Measurements from ENCODE around the gene SGTA. TPM values are rescaled to one million over a fixed set of nuclear protein-coding genes. Genes with fewer than 3 reads are reported as not detected.
"Not testable (repeated sequence)": the region's sequence is repeated elsewhere in the genome, so short reads cannot be mapped to it uniquely, and the experiment has no call there.

SGTA gene
- total RNA-seq, 1 donor from 2014 or later: 56.6 TPM

GRCh38 chr19:2721570-2722540, 61.2 kb downstream of the SGTA start:
- ATAC-seq (ENCODE audit: poor library complexity): no peak
- DNase-seq: no peak
- intact Hi-C loops (cut with DNase I): no loop called here

DNA sequence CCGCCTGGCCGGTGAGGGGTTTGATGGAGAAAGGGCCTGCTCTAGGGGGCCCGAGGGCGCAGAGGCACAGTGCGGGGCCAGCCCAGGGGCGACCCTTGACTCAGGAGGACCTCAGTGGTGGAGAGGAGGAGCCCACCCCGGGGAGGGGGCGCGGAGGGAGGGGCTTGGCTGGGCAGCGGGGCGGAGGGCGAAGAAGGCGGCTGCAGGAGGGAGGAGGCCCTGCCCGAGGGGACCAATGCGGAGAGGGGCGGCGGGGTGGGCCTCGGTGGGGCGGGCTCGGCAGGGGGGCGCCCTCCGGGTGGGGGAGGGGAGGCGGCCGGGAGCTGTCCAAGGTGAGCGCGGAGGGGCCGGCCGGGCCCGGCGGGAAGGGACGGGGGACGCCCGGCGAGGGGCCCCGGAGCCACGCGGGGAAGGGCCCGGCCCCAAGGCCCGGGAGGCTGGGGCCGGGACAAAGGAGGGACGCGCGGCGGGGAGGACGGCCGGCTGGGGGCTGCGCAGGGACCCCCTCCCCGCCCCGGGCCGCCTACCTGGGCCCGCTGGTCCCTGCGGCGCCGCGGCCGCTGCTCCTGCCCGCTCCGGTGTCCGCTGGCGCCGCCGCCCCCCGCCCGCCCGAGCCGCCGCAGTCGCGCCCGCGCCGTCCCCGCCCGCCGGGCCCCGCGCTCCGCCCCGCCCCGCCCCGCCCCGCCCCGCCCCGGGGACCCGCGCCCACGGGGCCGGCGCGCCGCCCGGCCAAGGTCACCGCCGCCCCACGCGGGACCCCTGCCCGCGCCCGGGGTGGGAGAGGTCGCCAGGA, 62.1 kb downstream of the SGTA start, which contains the start of gene DIRAS1:
Gene DIRAS1, minus strand, starts transcription at position 596 of the 793 bp plus-strand sequence. CDS start 3,566 bp downstream, outside the sequence.
- ATAC-seq (ENCODE audit: poor library complexity) (peak; percentile 12), DNase-seq (no peak)
- intact Hi-C loops (cut with DNase I): no loop called here

DNA sequence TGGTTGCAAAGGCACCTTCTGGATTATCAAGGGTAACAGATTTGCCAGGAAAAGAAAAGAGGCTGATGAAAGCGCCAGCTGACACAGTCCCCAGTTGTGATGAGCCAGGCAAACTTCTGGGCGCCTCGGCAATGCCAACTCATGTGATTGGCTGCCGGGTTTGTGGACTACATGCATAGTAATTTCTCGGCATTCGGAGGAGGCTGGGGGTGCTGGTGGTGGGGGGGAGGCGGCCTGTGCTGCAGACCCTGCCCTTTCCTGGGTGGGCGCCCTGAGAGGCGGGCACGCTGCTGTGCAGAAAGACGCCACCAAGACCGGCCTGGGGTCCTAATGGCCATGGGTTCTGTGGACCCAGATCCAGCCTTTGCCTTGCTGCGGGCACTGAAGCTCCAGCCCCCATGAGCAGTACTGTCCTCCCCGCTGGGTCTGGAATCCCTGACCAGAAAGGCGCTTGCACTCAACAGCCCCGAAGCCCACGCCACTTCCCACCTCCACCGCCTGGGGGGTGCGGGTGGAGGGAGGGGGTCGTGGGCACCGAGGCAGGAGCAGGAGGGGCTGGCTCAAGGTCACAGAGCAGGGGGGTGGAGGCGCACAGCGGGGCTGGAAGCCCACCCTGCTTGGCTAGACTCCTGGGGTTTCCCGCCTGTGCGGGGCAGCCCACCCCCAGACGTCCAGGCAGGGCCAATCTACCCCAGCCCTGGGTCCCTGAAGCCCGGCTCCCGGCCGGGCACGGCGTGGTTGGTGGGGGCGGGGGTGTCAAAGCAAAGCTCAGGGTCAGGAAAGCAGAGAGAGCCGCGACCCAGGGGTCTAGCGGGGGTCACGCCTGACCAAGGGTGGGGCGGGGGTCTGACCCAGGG, 62.9 kb downstream of the SGTA start:
- DNase-seq (peak; percentile 72), ATAC-seq (ENCODE audit: poor library complexity) (peak; percentile 56)
- intact Hi-C loops (cut with DNase I): no loop called here

GRCh38 chr19:2719232-2719735, 63.8 kb downstream of the SGTA start:
- DNase-seq (no peak), ATAC-seq (ENCODE audit: poor library complexity) (no peak)
- intact Hi-C loops (cut with DNase I): no loop called here

DNA sequence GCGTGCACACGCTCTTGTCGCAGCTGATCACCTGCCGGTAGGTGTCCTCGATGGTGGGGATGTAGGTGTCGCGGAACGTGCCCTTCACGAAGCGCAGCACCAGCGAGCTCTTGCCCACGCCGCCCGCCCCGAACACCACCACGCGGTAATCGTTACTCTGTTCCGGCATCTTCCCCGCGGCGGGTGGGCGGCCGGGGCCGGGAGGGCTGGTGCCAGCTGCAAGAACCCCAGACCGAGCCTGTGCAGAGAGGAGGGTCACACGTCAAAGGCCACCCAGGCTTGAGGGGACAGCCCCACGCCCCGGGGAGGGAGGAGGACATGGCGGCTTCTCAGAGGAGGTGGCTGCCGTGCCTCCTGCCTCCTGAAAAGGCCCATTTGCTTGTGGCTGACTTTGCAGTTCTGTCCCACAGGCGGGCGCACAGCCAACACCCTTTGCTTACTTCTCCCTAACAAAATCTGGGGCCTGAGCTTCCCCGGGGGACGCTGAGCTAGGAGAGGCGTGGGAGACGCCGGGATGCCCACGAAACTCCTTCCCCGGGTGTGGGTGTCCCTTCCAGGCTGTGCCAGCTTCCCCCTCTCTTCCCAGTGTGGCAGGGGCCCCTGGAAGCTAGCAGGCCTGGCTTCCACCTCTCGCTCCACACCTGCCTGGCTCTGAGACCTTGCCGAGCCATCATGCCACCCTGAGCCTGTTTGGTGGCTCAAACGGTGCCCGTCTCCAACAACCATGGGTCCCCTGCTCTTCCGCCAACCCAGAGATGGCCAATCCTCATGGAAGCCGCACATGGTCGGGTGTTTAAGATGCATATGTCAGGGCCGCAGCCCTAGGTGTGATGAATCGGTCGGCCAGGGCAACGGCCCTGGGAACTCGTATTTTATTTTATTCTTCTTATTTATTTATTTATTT, 65.2 kb downstream of the SGTA start:
- intact Hi-C loops (cut with DNase I): no loop called here
- no peak for DNase-seq

DNA sequence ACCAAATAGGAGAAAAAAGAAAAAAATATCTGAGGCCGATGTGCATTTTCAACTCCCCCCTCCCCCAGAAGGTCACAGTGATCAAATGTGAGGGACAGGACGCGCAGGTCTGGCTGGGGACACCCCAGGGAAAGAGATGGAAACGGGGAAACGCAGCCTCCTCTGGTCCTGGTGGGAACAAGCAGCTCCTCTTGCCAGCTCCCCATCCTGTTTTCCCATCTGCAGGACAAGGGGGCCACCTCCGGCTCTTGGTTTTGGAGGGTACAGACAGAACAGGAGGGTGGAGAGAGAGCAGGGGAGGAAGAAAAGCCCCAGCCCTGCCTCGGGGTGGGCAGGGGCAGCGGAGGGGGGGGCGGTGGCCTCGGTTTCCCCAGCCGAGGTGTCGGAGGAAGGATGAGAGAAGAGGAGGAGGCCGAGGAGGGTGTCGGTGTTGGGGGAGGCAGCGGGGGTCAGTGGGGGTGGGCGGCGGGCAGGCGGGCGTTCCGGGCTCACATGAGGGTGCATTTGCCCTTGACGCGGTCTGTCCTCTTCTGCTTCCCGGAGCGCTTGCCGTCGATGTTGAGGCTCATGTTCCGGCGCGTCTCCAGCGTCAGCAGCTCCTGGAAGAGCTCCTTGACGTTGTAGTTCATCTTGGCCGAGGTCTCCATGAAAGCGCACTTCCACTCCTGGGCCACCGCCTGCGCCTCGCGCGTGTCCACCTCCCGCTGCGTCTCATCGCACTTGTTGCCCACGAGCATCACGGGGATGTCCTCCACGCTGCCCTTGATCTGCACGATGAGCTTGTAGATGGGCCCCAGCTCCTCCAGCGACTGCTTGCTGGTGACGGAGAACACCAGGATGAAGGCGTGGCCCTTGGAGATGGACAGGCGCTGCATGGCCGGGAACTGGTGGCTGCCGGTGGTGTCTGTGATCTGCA, 66.1 kb downstream of the SGTA start:
- DNase-seq: no peak
- no peak for ATAC-seq (ENCODE audit: poor library complexity)
- intact Hi-C loops (cut with DNase I): no loop called here

More for the DNA sequence above, 65.2 kb downstream of the SGTA start:
- ATAC-seq (ENCODE audit: poor library complexity): no peak

DNA sequence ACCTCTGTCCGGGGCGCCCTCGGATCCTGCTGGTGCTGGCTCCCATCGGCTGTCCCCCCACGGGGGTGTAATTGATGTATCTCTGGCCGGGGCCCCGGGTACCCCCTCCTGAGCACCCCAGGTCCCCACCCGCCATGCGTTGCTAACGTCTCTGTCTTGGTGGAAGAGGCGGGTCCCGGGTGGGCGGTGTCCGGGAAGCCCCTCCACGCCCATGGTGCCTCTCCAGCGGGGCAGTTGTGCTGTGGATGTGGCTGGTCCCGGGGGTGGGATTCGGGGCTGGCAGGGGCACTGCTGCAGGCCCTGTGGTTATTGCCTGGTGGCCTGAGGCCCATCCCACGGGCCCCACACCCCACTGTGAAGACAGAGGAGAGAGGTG, 66.8 kb downstream of the SGTA start:
- intact Hi-C loops (cut with DNase I): no loop called here
- DNase-seq: no peak
- no peak for ATAC-seq (ENCODE audit: poor library complexity)

GRCh38 chr19:2715470-2716274, 67.4 kb downstream of the SGTA start:
- ATAC-seq (ENCODE audit: poor library complexity) (no peak), DNase-seq (no peak)
- intact Hi-C loops (cut with DNase I): no loop called here

DNA sequence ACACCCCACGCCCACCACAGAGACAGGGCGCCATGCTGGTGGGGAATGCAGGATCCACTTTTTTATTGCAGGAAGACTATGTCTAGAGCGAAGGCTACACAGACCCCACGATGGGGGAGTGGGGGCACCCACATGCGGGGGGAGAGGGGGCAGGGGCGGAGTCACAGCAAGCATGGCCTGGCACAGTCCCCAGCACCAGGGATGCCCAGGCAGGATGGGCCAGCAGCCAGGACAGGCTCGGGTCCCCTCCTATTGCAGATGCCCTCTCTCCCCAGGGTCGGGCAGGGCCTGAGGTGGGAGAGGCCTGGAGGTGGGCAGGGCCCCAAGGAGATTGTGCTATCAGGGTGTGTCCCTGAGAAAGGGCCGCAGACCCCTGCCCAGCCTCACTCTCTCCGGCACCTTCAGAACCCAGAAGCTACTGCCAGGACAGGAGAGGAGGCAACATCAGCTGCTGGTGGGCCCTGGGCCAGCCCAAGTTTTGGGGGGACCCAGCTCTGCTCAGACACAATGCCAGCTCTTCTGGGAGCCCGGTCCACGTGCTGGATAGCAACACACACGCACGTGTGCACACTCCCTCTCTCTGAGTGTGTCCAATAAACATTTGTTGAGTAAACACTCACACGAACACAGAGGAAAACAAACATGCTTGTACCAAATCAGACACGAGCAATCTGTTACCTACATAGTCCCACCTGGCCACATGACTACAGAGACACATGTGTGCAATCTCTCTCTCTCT, 68.4 kb downstream of the SGTA start:
- DNase-seq (no peak), ATAC-seq (ENCODE audit: poor library complexity) (peak; percentile 5)
- intact Hi-C loops (cut with DNase I): no loop called here

GRCh38 chr19:2714102-2714501, 69.0 kb downstream of the SGTA start:
- intact Hi-C loops (cut with DNase I); DNase-seq; ATAC-seq (ENCODE audit: poor library complexity): not testable (repeated sequence)

DNA sequence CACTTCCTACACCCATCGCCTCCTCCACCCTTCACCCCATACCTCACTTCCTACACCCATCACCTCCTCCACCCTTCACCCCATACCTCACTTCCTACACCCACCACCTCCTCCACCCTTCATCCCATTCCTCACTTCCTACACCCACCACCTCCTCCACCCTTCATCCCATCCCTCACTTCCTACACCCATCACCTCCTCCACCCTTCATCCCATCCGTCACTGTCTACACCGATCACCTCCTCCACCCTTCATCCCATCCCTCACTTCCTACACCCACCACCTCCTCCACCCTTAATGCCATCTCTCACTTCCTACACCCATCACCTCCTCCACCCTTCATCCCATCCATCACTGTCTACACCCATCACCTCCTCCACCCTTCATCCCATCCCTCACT, 69.9 kb downstream of the SGTA start:
- ATAC-seq (ENCODE audit: poor library complexity); intact Hi-C loops (cut with DNase I); DNase-seq: not testable (repeated sequence)

DNA sequence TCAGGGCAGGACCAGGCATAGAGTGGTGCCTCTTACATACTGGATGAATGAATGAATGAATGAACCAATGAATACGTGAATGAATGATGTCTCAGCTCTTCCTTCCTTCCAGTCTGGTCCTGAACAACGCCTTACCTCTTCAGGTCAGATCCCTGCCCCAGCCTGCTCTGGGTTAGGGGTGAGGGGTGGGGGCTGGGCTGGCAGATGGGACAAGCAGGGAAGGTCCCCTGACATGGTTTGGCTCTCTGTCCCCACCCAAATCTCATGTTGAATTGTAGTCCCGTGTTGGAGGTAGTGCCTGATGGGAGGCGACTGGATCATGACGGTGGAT, 71.2 kb downstream of the SGTA start:
- intact Hi-C loops (cut with DNase I): no loop called here
- DNase-seq (no peak), ATAC-seq (ENCODE audit: poor library complexity) (no peak)

DNA sequence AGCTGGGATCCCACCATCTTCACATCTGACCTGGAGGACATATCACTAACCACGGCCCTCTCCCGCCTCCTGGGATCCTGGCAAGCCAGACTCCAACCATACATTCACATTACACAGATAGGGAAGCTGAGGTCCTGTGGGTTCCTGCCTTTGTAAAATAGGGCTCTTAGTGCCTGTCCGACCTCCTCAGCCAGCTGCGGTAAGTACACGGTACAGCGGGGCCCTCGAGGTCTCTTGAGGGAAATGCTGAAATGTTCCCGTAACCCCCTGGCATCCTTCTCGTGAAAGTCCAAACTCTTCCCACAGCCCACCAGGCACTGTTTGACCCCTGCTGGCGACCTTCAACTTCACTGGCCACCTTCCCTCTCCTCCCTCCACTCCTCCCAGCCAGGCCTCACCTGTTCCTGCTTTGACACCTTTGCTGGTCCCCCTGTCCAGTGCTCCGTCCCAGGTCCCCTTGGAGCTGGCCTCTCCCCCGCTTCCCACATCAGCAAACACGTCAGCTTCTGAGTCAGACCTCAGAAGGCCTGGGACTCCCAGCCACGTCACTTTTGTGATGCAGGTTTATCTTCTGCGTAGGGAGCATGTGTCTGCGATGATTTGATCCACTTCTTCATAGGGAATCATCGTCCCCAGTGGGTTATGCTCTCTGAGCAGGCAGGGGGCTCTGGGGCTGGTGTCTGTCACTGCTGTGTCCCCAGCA, 71.8 kb downstream of the SGTA start:
- intact Hi-C loops (cut with DNase I): no loop called here
- ATAC-seq (ENCODE audit: poor library complexity): no peak
- no peak for DNase-seq

DNA sequence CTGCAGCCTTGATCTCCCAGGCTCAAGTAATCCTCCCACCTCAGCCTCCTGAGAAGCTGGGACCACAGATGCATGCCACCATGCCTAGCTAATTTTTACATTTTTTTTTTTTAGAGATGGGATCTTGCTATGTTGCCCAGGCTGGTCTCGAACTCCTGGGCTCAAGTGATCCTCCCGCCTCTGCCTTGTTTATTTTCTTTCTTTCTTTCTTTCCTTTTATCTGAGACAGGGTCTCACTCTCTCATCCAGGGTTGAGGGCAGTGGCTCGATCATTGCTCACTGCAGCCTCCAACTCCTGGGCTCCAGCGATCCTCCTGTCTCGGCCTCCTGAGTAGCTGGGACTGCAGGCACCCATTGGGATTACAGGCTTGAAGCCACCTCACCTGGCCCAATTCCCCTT, 76.8 kb downstream of the SGTA start:
- intact Hi-C loops (cut with DNase I): no loop called here
- DNase-seq (no peak), ATAC-seq (ENCODE audit: poor library complexity) (no peak)

All from Right ventricle myocardium superior (tissue), 1 donor.